Thoracic aorta (tissue), 2 donors: ENCODE results near the gene DYNC1LI1. TPM values are rescaled to one million over a fixed set of nuclear protein-coding genes. Genes with fewer than 3 reads are reported as not detected.

Experiments used
- ATAC-seq: fragments of 150-250 bp; one replicate; pipeline ENCODE4 v1.8.0; 2017; ENCODE audit warnings: low read depth; ENCODE audit not compliant: insufficient number of reproducible peaks, low FRiP score
- DNase-seq: peaks from one replicate; pipeline ENCODE4 v3.0.0-alpha.2; 2020; ENCODE audit warnings: low spot score
- H3K27ac ChIP-seq, 2 donors: fragments of 200-600 bp; sonication (generic); 1 replicate in 1 of 2; 2 replicates in 1 of 2; pipeline ENCODE4 v1.5.1; 2016; ENCODE audit warnings: mild to moderate bottlenecking in 2 of 2, moderate library complexity in 2 of 2
- H3K27me3 ChIP-seq: fragments of 200-600 bp; sonication (generic); replicated peaks from 2 replicates; pipeline ENCODE4 v1.6.0; 2016; ENCODE audit warnings: mild to moderate bottlenecking; ENCODE audit not compliant: insufficient read depth
- H3K36me3 ChIP-seq: fragments of 200-600 bp; sonication (generic); one replicate; pipeline ENCODE4 v1.5.1; 2016
- H3K4me1 ChIP-seq, 2 donors: fragments of 200-600 bp; sonication (generic); 1 replicate in 1 of 2; 2 replicates in 1 of 2; pipeline versions ENCODE4 v1.5.1 to v1.6.0; 2016; ENCODE audit warnings: low read depth in 2 of 2, mild to moderate bottlenecking in 1 of 2; ENCODE audit not compliant: control insufficient read depth in 1 of 2
- H3K4me3 ChIP-seq: fragments of 200-600 bp; sonication (generic); 2 replicates; pipeline ENCODE4 v1.5.1; 2016; ENCODE audit warnings: mild to moderate bottlenecking
- H3K9me3 ChIP-seq: fragments of 200-600 bp; sonication (generic); 2 replicates; pipeline ENCODE4 v1.5.1; 2016
- total RNA-seq, 2 donors: library from RNA; depleted of rRNA; stranded (reverse); fragments of >200 nt; gene quantifications; one replicate each; pipeline versions ENCODE4 v1.1.0 to v1.2.3, GENCODE V29; 2016
- TF ChIP-seq, protein P1 (sequence below): fragments of 200-600 bp; sonication (generic); IDR thresholded peaks from one replicate; pipeline ENCODE4 v1.5.1; 2019; ENCODE audit warnings: antibody characterized with exemption

Gene DYNC1LI1
- total RNA-seq, 2 donors from 2014 or later: 28.3 to 44.4 TPM

GRCh38 chr3:32487781-32488473, 82.7 kb downstream of the DYNC1LI1 start:
- no peak overlapping the region for H3K4me3 ChIP-seq
- no peaks in the 10 kb centered on the region for H3K9me3 ChIP-seq
- DNase-seq (no peak), ATAC-seq (no peak)
- no peaks in the 10 kb centered on the region for H3K27me3 ChIP-seq
- no peak overlapping the region for H3K27ac ChIP-seq
- TF ChIP-seq, protein P1, sequence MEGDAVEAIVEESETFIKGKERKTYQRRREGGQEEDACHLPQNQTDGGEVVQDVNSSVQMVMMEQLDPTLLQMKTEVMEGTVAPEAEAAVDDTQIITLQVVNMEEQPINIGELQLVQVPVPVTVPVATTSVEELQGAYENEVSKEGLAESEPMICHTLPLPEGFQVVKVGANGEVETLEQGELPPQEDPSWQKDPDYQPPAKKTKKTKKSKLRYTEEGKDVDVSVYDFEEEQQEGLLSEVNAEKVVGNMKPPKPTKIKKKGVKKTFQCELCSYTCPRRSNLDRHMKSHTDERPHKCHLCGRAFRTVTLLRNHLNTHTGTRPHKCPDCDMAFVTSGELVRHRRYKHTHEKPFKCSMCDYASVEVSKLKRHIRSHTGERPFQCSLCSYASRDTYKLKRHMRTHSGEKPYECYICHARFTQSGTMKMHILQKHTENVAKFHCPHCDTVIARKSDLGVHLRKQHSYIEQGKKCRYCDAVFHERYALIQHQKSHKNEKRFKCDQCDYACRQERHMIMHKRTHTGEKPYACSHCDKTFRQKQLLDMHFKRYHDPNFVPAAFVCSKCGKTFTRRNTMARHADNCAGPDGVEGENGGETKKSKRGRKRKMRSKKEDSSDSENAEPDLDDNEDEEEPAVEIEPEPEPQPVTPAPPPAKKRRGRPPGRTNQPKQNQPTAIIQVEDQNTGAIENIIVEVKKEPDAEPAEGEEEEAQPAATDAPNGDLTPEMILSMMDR: no peak
- H3K36me3 ChIP-seq: peaks cover 4% of the 10 kb centered on the region
- H3K4me1 ChIP-seq: peaks cover 7 to 18% of the 10 kb centered on the region in 2 donors

DNA sequence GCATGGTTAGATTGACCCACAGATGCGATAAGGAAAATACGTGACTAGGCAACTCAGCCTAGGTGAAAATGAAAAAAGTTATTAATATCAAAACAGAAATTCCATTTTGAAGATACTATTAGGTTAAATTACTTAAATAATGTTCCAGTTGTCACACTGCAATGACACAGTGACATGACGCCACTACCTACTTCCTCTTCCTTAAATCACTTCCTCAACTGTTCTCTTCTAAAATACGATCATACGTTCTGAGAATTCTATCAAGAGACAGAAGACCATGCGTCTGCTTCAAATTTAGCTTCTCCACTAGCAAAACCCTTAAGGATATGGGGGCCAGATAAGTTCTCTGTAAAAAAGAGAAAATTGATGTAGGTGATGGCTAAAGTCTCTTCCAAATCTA, 86.2 kb downstream of the DYNC1LI1 start:
- Histone ChIP-seq H3K27me3 (no peaks in the 10 kb centered on the region), H3K4me1 (peaks cover 7 to 18% of the 10 kb centered on the region in 2 donors), H3K4me3 (no peak overlapping the region), H3K9me3 (no peaks in the 10 kb centered on the region), H3K27ac (no peak overlapping the region), H3K36me3 (peaks cover 3% of the 10 kb centered on the region)
- DNase-seq: no peak
- ATAC-seq: no peak
- TF ChIP-seq, protein P1: no peak

GRCh38 chr3:32483772-32484171, 86.9 kb downstream of the DYNC1LI1 start:
- H3K4me1 ChIP-seq: peaks cover 7 to 16% of the 10 kb centered on the region in 2 donors
- peaks cover 3% of the 10 kb centered on the region for H3K36me3 ChIP-seq

DNA sequence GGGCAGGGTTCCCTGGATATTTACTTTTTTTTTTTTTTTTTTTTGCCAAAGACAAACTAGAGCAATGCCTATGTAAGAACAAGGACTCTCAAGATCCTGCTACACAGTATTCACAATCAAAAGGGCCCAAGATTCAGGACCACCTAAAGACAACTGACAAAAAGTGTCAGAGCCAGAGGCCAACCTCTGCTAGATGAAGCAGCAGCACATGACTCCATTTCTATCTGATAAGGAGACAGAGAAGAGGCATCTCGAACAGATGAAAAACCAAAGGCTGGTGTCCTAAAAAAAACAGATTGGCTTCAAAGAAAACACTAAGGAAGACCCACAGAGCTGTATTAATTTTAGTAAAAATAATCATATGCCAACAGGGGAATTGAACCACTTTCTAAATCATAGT, 88.0 kb downstream of the DYNC1LI1 start:
- Histone ChIP-seq H3K4me1 (peaks cover 1 to 5% of the 10 kb centered on the region in 2 donors), H3K9me3 (no peaks in the 10 kb centered on the region), H3K27ac (no peak overlapping the region), H3K4me3 (no peak overlapping the region), H3K27me3 (no peaks in the 10 kb centered on the region), H3K36me3 (peaks cover 3% of the 10 kb centered on the region)
- TF ChIP-seq, protein P1: no peak
- ATAC-seq (no peak), DNase-seq (no peak)

More at GRCh38 chr3:32483772-32484171, 86.9 kb downstream of the DYNC1LI1 start:
- H3K4me3 ChIP-seq: no peak overlapping the region
- no peak for DNase-seq
- no peaks in the 10 kb centered on the region for H3K9me3 ChIP-seq
- H3K27ac ChIP-seq: no peak overlapping the region
- TF ChIP-seq, protein P1: no peak
- no peaks in the 10 kb centered on the region for H3K27me3 ChIP-seq
- ATAC-seq: no peak

DNA sequence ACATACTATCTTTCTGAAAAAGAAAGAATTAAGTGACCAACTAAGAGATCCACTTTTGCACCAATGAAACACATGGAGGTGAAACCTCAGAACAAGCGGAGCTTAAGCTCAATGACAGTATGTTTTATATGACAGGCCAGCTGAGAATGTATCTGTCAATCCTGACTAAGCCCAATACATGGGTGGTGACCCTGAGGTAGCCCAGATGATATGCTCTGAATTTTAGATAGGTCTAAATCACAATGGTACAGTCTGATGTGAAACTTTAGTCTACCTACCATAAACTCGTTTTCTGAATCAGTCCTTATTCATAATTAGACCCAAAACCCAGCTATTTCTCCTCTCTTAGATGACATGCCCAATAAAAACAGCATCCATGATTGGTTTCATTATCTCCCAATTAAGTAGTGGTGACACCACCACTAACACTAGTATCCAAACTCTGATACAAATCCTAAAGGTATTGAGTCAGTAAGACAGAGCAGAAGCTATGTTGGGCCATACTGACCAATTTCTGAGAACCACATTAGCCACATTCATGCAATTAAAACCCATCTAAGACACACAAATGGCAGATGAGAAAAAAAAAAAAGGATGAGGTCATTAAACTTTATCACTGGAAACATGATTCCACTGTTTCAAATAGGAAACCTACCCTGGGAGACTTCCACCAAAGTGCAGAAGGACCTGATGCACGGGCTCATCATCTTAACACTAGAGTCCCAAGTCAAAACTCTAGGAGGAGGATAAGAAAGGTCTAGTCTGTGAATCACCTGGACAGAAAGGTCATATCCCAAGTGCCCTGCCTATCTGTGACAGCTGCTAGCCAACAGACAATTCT, 88.6 kb downstream of the DYNC1LI1 start:
- no peak overlapping the region for H3K27ac ChIP-seq
- DNase-seq (no peak), ATAC-seq (no peak)
- no peaks in the 10 kb centered on the region for H3K27me3 ChIP-seq
- peaks cover 3% of the 10 kb centered on the region for H3K36me3 ChIP-seq
- no peaks in the 10 kb centered on the region for H3K4me1 ChIP-seq
- H3K9me3 ChIP-seq: no peaks in the 10 kb centered on the region
- TF ChIP-seq, protein P1: no peak
- no peak overlapping the region for H3K4me3 ChIP-seq
